Activated T-helper 1 cell treated with Interleukin-2 at 50 U/mL for 16 hours (primary cell): ENCODE measurements around the gene GALNS.
"Not testable (repeated sequence)": the region's sequence is repeated elsewhere in the genome, so short reads cannot be mapped to it uniquely, and the experiment has no call there.

Source experiments
- DNase-seq: peaks from one replicate; pipeline ENCODE4 v3.0.0-alpha.2; 2020; ENCODE audit warnings: low read depth

The GALNS gene

DNA sequence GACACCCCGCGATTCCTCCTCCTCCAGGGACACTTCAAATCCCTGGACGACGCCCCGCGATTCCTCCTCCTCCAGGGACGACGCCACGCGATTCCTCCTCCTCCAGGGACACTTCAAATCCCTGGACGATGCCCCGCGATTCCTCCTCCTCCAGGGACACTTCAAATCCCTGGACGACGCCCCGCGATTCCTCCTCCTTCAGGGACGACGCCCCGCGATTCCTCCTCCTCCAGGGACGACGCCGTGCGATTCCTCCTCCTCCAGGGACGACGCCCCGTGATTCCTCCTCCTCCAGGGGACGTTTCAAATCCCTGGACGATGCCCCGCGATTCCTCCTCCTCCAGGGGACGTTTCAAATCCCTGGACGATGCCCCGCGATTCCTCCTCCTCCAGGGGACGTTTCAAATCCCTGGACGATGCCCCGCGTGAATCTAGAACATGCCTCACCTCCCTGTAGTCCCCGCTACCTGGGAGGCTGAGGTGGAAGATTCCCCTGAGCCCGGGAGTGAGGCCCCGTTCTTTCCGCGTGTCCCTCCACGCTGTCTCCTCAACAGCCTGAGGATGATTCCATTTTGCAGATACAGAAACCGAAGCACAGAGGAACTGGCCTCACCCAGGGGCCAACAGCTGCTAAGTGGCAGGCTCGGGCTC lies 33.1 kb upstream of the GALNS start:
- DNase-seq: not testable (repeated sequence)

DNA sequence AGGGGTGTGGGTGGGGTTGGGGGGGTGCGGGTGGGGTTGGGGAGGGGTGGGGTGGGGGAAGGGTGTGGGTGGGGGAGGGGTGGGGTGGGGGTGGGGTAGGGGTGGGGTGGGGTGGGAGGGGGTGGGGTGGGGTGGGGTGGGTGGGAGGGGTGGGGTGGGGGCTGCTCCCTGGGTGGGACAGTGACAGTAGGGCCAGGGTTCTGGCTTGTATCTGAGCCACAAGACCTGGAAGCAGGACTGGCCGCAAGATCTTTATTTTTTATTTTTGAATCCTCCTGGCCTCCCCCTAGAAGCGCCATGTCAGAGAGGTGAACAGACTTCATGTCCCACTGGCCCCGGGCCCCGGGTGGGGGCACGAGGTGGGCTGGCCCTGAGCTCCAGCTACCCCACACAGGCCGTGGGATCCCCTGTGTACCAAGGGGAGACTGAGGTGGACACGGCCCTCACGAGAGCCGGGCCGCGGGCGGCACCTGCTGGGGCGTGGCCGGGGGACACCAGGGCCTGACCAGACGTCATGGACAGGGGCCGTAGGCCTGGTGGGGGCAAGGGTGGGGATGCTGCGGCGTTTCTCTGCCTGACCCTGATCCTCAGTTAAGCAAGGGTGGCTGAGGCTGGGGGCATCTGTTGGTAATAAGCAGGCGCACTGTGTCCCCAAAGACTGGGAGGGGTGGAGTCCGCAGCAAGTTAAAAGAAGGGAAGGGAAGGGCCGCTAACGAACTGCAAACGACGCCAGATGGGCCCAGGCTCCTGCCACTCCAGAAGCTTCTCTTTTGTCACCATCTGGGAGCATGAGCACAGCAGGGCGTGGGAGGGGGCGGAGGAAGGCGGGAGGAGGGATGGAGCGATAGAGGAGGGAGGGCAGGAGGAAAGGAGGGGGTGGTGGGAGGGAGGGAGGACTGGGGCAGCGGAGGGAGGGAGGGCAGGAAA lies 32.0 kb upstream of the GALNS start:
- no peak for DNase-seq

DNA sequence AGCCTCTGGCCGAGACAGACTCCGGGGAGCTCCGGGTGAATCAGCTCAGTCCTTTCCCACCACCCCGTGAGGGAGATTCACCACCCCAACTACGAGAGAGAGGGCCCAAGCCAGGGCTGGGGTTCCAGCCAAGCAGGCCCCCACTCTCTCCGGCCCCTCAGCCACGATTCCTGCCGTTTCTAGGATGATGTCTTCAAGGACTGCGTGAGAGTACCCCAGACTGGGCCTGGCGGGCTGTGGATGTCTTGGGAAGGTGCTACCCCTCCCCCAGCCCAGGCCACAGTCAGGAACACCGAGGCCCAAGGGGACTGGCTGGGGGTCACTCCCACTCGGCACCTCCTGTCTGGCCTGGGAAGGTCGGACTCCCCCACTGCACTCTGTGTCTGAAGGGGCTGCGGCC lies 31.3 kb upstream of the GALNS start:
- DNase-seq: no peak

DNA sequence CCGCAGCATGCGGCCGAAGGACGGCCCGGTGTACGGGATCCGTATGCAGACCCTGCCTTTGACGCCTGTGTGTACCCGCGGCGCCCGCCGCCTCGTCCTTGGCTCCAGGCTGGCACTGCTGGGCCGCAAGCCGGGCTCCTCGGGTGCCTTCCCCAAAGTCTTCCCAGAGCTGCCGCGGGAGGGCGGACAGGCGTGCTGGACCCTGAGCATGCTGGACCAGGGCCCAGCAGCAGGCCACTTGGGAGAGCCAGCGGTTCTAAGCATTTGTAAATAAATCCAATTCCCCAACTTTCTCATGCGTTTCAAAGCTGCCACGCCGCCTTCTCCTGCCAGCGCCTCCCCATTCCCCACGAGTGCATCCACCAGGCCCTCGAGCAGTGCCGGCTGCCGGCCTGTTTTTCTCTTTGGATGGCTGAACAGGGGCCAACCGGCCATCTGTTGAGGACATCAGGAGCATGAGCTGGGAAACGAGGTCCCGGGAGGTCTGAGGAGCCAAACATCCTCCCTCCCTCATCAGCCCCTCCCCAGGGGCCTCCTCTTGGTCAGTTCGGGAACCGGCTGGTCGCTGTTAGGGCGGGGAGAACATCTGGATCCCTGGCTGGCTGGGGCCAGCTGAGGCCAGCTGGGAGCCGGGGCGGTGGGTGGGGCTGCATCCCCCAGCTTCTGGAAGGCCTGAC lies 30.2 kb upstream of the GALNS start:
- no peak for DNase-seq

DNA sequence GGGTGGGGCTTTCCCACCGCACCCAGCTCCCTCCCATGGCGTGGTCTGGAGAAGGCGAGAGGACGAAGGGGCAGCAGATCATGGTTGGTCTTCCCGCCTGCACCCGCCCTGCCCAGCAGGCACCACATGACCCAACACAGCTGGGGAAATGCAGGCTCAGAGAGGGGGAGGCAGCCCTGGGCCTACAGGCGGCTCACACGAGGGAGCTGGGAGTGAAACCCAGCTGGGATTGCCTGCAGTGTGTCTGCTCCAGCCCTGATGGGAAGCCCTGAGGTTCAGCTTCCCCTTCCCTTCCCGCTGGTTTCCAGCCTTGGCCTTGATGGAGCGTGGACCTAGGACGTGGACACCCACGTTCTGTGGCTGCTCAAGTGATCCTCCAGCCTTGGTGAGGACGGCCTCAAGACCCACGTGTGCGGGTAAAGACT lies 29.7 kb upstream of the GALNS start:
- no peak for DNase-seq

DNA sequence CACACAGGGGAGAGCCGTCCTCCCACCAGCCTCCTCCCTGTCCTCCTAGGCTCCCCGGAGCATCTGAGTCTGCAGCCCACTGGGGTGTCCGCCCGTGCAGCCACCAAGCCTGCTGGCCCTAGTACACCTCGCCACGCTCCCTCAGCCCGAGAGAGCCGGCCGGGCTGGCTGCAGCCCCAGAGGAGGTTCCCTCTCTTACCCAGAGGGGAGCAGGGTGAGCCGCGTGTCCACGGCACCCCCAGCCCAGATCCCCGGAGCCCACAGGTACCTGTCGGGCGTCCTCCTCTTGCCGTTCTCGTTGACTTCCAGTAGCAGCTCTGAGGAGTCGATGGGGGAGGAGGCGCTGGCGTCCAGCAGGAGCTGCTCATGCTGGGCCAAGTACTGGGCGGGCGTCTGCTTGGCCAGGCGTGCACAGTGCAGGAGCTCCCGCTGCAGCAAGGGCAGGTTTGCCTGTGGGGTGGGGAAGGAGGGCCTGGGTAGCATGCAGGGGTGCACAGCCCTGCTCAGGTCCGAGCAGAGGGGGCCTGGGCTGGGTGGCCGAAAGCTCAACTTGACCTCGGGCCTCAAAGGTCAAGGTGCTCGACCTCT lies 29.0 kb upstream of the GALNS start:
- DNase-seq: no peak

DNA sequence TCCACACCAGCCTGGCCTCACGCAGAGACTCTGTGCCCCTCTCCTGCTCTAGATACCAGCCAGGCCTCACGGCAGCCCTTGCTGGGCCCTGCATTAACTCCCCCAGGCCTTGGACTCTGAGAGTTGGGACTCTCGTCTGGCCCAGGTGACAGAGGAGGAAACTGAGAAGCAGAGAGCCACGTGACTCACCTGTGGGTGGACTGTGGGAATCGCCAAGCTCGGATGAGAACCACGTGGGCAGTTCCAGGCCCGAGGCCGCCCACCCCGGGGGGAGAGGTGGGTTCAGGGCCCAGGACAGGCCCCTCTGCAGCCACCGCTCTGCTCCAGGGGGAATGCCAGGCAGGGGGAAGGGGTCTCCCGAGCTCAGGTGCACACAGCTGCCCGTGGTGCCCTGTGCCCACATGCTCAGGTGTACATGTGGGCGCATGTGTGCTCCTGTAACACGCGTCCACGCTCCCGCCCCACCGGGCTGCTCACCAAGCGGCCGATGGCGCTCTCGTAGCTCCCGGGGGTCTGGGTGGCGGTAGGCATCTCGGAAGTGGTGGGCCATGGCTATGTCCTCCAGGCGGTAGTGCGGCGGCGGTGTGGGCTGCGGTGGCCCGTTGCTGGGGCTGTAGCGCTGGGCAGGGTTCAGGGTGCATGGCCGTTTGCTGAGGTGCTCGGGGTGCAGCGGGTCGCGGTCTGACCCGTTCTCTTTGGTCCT lies 28.0 kb upstream of the GALNS start:
- DNase-seq: no peak

DNA sequence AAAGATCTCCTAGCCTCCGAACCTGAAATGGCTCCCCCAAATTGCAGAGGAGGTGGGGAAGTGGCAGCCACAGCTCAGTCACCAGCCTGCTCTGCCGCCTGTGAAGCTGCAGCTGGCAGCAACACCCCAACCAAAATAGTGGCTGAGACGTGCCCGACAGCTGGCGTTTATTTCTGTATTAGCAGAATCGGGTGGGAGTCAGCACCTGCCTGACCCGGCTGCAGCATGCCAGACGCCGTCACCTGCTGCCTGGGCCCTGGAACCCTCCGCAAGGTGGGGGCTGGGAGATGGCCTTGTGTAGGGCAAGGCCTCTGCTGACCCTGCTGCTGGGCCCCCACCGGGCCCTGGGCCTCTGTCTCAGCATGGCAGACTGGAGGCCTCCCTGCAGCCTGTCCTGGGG lies 27.2 kb upstream of the GALNS start:
- no peak for DNase-seq

DNA sequence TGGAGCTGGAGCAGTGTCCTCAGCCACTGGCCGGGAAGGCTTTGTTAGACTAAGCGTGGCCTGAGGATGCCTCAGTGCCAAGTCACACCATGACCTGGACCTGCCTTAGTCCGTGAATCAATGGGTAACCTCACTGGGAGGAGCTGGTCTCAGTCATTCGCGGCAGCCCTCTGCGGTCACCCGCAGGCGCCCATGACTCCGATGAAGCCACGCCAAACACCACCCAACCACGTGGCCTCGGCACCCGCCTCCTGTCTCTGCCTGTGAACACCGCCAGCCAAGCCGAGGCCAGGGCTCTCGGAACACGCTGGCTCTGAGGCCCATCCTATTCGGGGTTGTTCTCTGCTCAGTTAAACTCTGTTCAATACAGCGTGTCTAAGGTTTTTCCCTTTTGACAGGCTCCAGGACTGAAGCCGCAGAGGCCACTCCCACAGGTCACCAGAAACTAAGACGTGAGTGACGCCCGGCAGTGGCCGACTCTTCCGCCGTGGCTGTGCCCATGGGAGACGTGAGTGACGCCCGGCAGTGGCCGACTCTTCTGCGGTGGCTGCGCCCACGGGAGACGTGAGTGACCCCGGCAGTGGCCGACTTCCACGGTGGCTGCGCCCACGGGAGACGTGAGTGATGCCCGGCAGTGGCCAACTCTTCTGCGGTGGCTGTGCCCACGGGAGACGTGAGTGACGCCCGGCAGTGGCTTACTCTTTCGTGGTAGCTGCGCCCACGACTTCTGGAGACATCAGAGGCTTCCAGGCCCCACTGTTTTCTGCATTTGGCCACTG lies 26.6 kb upstream of the GALNS start:
- no peak for DNase-seq

DNA sequence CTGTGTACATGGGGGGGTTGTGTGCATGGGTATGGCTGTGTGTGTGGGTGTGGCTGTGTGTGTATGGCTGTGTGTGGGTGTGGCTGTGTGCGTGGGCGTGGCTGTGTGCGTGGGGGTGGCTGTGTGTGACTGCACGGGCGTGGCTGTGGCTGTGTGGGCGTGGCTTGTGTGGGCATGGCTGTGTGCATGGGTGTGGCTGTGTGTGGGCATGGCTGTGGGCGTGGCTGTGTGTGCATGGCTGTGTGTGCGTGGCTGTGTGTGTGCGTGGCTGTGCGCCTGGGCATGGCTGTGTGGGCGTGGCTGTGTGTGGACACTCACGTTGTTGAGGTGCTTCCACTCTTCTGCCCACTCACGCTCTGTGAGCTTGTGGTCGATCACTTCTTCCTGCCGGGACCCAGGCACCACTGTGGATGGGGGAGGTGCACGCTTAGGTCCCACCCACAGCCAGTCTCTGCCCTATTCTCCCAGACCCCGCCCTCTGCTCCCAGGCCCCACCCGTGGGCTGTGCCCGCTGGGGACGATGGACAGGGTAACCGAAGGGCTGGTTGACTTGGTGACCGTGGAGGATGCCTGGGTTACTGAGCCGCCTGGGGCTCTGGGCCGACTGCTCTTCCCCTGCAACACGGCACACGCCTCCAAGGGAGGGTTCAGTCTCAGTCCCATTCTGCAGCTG lies 25.7 kb upstream of the GALNS start:
- DNase-seq: no peak

DNA sequence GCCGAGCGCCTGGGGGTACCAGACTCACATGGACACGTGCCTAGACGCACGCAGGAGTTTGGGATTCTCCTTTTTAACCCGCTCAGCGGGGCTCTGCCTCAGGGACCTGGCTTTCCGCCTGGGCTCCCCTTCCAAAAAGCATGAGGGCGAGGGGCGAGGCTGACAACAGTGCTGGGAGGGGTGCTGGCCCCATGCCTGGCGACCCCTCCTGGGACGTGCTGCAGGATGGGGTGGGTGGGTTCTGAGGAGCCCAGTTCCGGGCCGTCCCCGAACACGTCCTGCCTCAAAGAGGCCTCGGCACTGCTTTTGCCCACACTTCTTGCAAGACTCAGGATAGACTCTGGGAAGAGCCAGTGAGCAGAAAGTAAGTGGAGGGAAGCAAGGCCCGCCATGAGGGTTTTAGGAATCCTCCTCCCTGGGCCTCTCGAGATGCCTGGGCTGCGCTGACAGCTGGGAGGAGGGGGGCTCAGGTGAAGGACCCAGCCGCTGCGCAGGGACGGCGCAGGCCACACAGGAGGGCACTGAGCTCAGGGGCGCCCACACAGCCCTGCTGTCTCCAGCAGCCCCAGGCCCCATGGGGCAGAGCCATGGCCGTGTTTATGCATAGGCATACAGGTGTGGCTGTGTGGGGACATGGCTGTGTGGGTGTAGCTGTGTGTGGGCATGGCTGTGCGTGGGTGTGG lies 25.1 kb upstream of the GALNS start:
- no peak for DNase-seq

DNA sequence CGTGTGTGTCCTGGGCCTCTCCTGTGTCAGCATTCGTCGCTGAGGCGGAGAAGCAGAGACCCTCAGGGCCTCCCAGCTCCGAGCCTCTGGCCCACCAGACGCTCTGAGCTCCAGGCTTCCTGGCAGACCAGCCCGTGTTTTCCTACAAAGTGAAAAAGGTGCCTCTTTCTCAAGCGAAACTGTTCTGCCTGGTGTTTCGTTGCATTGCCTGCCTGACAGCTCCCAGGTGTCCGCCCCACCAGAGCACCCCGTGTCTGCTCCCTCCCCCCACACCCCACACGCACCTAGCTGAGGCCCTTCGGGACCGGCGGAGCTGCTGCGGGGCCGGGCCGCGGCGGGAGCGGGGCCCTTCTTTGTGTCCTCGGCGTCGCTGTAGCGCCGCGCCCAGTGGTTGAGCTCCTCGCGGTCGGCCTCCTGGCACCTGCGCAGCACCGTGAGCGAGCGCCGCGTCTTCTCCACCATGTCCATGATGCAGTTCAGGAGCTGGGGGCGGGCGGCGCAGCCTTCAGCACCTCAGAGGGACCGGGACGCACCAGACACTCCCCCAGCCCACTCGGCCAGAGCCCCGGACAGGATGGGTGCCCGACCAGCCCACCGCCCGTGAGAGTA lies 24.4 kb upstream of the GALNS start:
- no peak for DNase-seq

DNA sequence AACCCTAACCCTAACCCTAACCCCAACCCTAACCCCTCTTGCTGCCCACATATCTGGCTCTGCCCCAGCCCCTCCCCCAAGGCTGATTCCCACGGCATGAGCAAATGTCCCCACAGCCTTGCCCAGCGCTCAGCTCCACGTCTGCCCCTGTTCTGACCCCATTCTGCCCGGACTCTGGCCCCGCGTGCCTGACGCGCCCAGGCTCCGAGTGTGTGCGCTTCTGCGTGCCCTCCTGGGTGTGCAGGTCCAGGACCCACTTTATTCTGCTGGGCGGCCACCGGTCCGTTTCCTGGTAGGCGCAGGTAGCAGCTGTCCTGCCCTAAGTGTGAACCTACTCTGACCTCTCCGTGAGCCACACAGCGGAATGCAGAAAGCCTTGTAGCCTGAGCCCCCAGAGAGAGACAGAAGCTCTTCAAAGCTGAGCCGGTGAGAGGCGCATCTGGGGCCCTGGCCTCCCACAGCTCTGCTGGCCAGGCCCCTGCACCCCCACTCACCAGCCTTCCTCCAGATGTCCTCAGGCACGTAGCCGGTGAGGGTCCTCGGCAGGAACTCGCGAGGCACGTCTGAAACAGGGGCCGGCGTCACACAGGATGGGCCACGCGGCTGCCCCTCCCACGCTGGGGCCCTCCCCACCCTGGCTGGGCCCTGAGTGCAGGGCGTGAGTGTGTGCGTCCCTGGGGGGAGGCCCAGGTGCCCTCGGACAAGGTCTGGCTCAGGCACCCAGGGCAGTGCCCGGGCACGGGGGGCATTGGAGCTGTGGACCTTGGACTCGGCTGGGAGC lies 23.7 kb upstream of the GALNS start:
- no peak for DNase-seq

DNA sequence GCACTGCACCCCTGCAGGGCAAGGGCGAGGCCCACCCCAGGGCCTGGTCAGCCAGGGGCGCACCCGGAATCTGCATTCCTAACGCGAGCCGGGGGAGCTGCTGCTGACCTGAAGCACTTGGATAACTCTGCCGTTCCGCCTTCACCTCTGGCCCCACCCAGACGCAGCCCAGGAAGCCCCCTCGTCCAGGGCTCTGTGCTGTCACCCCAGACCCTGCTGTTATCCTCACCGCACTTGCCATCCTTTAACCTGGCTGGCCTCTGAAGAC lies 23.0 kb upstream of the GALNS start:
- no peak for DNase-seq

DNA sequence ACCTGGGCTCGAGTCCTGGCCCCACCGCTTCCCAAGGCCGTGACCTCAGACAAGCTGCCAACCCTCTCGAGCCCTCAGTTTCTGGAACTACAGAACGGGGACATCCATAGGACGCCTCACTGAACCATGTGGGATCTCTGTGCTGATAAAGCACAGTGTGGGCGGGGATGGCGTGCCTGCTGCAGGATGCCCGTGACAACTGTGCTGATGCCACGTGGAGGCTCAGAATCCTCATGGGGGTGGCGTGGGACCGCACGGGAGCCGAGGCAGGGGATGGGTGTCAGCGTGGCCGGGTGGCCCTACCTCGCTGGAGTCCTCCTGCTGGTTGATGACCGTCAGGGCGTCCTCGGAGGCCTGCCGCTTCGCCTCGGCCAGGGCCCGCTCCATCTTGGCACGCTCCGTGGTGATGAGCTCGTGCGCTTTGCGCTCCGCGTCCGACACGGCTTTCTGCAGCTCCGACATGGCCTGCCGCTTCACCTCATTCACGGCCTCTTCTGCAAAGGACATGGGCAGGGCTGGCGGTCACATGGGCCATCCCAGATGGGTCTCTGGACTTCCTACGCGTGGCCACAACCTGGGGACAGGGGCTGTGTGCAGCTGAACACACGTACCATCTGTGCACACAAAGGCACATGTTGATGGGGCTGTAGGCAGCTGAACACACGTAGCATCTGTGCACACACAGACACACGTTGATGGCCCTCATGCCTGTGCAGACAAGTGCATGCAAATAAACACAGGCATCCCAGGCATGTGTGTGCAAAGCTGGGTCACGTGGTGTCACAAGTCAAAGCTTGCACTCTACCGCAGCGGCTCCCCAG lies 22.4 kb upstream of the GALNS start:
- DNase-seq: no peak

DNA sequence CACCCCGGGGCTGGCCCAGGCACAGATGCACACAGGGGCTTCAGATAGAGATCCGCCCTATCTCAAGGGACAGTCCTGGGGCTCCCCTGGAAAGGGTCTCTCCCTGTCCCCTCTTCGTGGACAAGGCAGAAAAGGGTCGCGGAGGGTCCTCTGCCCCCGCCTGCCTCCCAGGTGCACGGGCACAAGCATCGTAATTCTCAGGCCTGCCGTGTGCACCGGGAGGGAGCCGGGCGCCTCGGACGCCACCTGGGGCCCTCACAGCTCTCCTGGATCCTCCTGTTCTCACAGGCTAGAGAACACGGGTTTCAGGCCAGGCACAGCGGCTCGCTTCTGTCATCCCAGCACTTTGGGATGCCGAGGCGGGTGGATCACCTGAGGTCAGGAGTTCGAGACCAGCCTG lies 21.6 kb upstream of the GALNS start:
- no peak for DNase-seq

DNA sequence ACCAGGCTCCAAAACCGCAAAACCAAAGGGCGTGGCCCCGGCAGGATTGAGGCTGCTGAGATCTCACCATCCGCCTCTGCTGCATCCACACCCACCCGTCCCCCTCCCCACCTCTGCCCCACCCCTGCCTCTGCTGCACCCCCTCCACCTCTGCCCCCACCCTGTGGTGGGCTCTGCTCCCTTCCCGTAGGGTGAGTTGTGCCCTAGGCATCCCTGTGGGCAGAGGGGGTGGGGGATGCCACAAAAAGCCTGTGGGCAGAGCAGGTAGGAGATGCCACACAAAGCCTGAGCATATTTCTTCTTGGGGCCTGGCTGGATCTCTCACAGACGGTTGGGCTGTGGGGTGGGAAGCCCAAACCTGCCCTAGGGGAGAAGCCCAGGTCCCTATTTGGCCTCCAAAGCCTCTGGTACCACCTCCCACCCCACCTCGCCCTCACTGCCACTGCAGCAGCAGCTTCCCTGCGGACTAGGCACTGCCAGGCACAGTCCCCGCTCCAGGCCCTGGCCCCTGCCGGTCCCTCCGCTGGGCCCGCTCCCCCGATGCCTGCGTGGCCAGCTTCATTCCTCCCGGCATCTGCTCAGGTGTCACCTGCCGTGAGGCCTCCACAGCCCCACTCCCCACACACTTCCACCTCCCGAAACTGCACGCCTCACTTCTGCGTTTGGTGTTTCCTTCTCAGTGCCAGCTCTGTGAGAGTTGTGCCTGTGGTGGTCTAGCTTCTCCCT lies 21.0 kb upstream of the GALNS start:
- DNase-seq: no peak
